B cell (primary cell): ENCODE measurements around the gene SGCG.

Source experiments
- EZH2 ChIP-seq: IDR thresholded peaks from 2 replicates; pipeline ENCODE4 v1.6.1; 2012; ENCODE audit warnings: borderline replicate concordance, low read depth, mild to moderate bottlenecking, moderate library complexity, low read length; ENCODE audit not compliant: insufficient read depth, poor library complexity, severe bottlenecking
- TF ChIP-seq, protein P1 (sequence below): fragments of 200-600 bp; IDR thresholded peaks from one replicate; pipeline ENCODE4 v1.8.0; 2022; ENCODE audit warnings: antibody characterized with exemption, mild to moderate bottlenecking

DNA sequence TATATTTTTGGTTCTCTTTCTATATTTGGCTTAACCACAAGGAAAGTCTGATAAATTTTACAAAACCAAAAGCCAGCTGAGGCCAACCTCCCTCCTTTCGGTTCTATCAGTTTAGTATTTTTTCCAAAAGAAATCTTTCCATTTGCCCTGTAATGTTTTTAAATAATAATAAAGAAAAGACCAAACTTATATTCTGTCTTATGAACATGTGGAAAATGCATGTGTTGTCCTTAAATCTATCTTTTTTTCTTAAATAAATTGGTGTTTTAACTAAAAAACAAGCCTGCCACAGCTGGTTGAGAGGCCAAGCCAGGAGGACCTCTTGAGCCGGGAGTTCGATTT lies 139.1 kb downstream of the SGCG start:
- TF ChIP-seq, protein P1, sequence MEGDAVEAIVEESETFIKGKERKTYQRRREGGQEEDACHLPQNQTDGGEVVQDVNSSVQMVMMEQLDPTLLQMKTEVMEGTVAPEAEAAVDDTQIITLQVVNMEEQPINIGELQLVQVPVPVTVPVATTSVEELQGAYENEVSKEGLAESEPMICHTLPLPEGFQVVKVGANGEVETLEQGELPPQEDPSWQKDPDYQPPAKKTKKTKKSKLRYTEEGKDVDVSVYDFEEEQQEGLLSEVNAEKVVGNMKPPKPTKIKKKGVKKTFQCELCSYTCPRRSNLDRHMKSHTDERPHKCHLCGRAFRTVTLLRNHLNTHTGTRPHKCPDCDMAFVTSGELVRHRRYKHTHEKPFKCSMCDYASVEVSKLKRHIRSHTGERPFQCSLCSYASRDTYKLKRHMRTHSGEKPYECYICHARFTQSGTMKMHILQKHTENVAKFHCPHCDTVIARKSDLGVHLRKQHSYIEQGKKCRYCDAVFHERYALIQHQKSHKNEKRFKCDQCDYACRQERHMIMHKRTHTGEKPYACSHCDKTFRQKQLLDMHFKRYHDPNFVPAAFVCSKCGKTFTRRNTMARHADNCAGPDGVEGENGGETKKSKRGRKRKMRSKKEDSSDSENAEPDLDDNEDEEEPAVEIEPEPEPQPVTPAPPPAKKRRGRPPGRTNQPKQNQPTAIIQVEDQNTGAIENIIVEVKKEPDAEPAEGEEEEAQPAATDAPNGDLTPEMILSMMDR, result no peak
- no peak for TF ChIP-seq EZH2
